Kidney (tissue), 14 donors: ENCODE measurements around the gene CCNY. TPM values are rescaled to one million over a fixed set of nuclear protein-coding genes. Genes with fewer than 3 reads are reported as not detected.

Source experiments
- DNase-seq, 5 donors: peaks; one replicate each; pipeline ENCODE4 v3.0.0-alpha.2; 2013 to 2020
- FAIRE-seq: peaks from 2 replicates; lab custom pipeline; 2012; peaks lifted over from hg19 to GRCh38; lab: Jason Lieb, UNC
- H3K27ac ChIP-seq, 2 donors: one replicate each; pipeline ENCODE4 v1.7.0; 2013; ENCODE audit warnings: low read depth in 2 of 2, low read length in 2 of 2, inconsistent platforms in 1 of 2
- H3K27me3 ChIP-seq: one replicate; pipeline ENCODE4 v1.7.1; 2013; ENCODE audit warnings: low read length, inconsistent platforms; ENCODE audit not compliant: control insufficient read depth, insufficient read depth
- H3K36me3 ChIP-seq, 3 donors: one replicate each; pipeline versions ENCODE4 v1.7.0 to v1.7.1; 2013; ENCODE audit warnings: low read length in 3 of 3, control low read depth in 1 of 3, inconsistent platforms in 1 of 3; ENCODE audit not compliant: insufficient read depth in 3 of 3, control insufficient read depth in 2 of 3
- H3K4me1 ChIP-seq, 3 donors: one replicate each; pipeline versions ENCODE4 v1.7.0 to v1.7.1; 2013; ENCODE audit warnings: low read length in 3 of 3, inconsistent platforms in 1 of 3, low read depth in 1 of 3; ENCODE audit not compliant: control insufficient read depth in 2 of 3, insufficient read depth in 2 of 3
- H3K4me3 ChIP-seq, 3 donors: one replicate each; pipeline versions ENCODE4 v1.7.0 to v1.8.1; 2013; ENCODE audit warnings: low read length in 3 of 3, control low read depth in 1 of 3, inconsistent platforms in 1 of 3
- H3K9ac ChIP-seq, 3 donors: one replicate each; pipeline versions ENCODE4 v1.7.0 to v1.7.1; 2013; ENCODE audit warnings: low read length in 3 of 3, control low read depth in 1 of 3, inconsistent platforms in 1 of 3
- H3K9me3 ChIP-seq, 3 donors: one replicate each; pipeline versions ENCODE4 v1.7.0 to v1.7.1; 2013; ENCODE audit warnings: low read length in 3 of 3, control low read depth in 1 of 3, inconsistent platforms in 1 of 3; ENCODE audit not compliant: control insufficient read depth in 2 of 3, insufficient read depth in 1 of 3
- intact Hi-C: fragments of 100-400 bp; cut with DNase I; formaldehyde crosslinking; loops from one replicate; pipeline ENCODE4 v1.11.1; 2022
- polyA plus RNA-seq: library from polyadenylated mRNA; stranded (reverse); fragments of 350-450 nt; fragmentation: Illumina TruSeq; extraction: RNeasy Lipid Tissue Mini Kit (QIAGEN cat#74804); gene quantifications from one replicate; pipeline ENCODE4 v1.2.3, GENCODE V29; 2014; ENCODE audit warnings: low read depth, low replicate concordance; ENCODE audit not compliant: insufficient read depth
- total RNA-seq: library from RNA; stranded (reverse); fragmentation: NEBNext Ultra II Directional; extraction: Animal tissue kit (Norgen Biotek cat#: 25700); gene quantifications from one replicate; pipeline ENCODE4 v1.2.1, GENCODE V29; 2021
- TF ChIP-seq, protein P1 (sequence below): IDR thresholded peaks from 3 replicates; pipeline ENCODE4 v1.5.1; 2012; ENCODE audit warnings: mild to moderate bottlenecking, moderate library complexity, borderline replicate concordance; ENCODE audit not compliant: insufficient read depth; ENCODE audit errors: extremely low read depth
- donor health status: control.
- donor health status: control.
- donor health status: control.
- donor health status: control.
- donor health status: control.
- donor health status: DM: yes; HTN: yes; CAD: no.
- donor health status: Normal renal cell carcinoma (clear cell type).

Gene CCNY
- total and polyA plus RNA-seq, 2 donors from 2014 or later = 45.6 to 77.2 TPM

- no peak overlapping the region for H3K27ac ChIP-seq
- DNase-seq = no peak
- FAIRE-seq = no peak
- H3K27me3 ChIP-seq = no peaks in the 10 kb centered on the region
- TF ChIP-seq, protein P1, sequence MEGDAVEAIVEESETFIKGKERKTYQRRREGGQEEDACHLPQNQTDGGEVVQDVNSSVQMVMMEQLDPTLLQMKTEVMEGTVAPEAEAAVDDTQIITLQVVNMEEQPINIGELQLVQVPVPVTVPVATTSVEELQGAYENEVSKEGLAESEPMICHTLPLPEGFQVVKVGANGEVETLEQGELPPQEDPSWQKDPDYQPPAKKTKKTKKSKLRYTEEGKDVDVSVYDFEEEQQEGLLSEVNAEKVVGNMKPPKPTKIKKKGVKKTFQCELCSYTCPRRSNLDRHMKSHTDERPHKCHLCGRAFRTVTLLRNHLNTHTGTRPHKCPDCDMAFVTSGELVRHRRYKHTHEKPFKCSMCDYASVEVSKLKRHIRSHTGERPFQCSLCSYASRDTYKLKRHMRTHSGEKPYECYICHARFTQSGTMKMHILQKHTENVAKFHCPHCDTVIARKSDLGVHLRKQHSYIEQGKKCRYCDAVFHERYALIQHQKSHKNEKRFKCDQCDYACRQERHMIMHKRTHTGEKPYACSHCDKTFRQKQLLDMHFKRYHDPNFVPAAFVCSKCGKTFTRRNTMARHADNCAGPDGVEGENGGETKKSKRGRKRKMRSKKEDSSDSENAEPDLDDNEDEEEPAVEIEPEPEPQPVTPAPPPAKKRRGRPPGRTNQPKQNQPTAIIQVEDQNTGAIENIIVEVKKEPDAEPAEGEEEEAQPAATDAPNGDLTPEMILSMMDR = no peak
- H3K4me3 ChIP-seq = no peak overlapping the region
- no peak overlapping the region for H3K9ac ChIP-seq
- intact Hi-C loops = no loop called here
- no peaks in the 10 kb centered on the region for H3K4me1 ChIP-seq
- no peaks in the 10 kb centered on the region for H3K9me3 ChIP-seq
- peaks cover 4 to 7% (median 4%) of the 10 kb centered on the region in 3 donors for H3K36me3 ChIP-seq
Observed at GRCh38 chr10:35558276-35558675, 222.0 kb downstream of the CCNY start.

- no peak for FAIRE-seq
- H3K9me3 ChIP-seq = no peaks in the 10 kb centered on the region
- no peak overlapping the region for H3K27ac ChIP-seq
- DNase-seq = no peak
- intact Hi-C loops = no loop called here
- no peaks in the 10 kb centered on the region for H3K27me3 ChIP-seq
- peaks cover 0 to 3% (median 0%) of the 10 kb centered on the region in 3 donors for H3K4me1 ChIP-seq
- H3K4me3 ChIP-seq = no peak overlapping the region
- H3K36me3 ChIP-seq = peaks cover 4 to 7% (median 4%) of the 10 kb centered on the region in 3 donors
- no peak overlapping the region for H3K9ac ChIP-seq
- TF ChIP-seq, protein P1 = no peak
Observed at GRCh38 chr10:35559416-35559815, 223.1 kb downstream of the CCNY start.

DNA sequence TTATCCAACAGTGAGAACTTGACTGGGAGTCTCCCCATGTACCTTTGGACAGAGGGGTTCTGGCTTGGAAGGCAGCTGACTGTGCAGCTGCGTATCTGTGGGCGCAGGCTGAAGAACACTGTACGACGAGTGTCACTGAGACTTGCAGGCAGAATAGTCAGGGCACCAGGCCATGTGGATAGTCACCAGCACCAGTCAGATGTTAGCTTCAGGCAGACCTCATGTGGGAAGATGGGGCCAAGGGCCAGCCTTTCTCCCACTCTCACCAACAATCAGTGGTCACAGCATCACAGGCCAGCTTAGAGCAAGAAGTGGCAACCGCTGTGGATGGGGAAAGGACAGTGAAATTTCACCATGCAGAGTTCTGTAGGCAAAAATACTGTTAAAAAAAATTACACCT, 225.4 kb downstream of the CCNY start:
- no peak for FAIRE-seq
- TF ChIP-seq, protein P1 = no peak

GRCh38 chr10:35562427-35562826, 226.1 kb downstream of the CCNY start:
- FAIRE-seq = no peak

More for the DNA sequence above, 225.4 kb downstream of the CCNY start:
- Histone ChIP-seq H3K27me3 (no peaks in the 10 kb centered on the region), H3K4me1 (peaks cover 0 to 6% (median 0%) of the 10 kb centered on the region in 3 donors), H3K9me3 (no peaks in the 10 kb centered on the region), H3K9ac (no peak overlapping the region), H3K4me3 (no peak overlapping the region), H3K27ac (no peak overlapping the region), H3K36me3 (peaks cover 0 to 4% (median 0%) of the 10 kb centered on the region in 3 donors)
- intact Hi-C loops = no loop called here
- DNase-seq = no peak

More at GRCh38 chr10:35562427-35562826, 226.1 kb downstream of the CCNY start:
- TF ChIP-seq, protein P1 = no peak
- Histone ChIP-seq H3K9me3 (no peaks in the 10 kb centered on the region), H3K36me3 (peaks cover 0 to 6% (median 0%) of the 10 kb centered on the region in 3 donors), H3K9ac (no peak overlapping the region), H3K4me3 (no peak overlapping the region), H3K27me3 (no peaks in the 10 kb centered on the region), H3K4me1 (peaks cover 0 to 6% (median 0%) of the 10 kb centered on the region in 3 donors), H3K27ac (no peak overlapping the region)
- intact Hi-C loops = no loop called here
- no peak for DNase-seq
